Activated naive CD4-positive, alpha-beta T cell treated with anti-CD3 and anti-CD28 coated beads, Interleukin-2, amount 50 U/mL, for 72 hours (primary cell): ENCODE measurements around the gene ASB4. TPM values are rescaled to one million over a fixed set of nuclear protein-coding genes. Genes with fewer than 3 reads are reported as not detected.
"Not testable (repeated sequence)": the region's sequence is repeated elsewhere in the genome, so short reads cannot be mapped to it uniquely, and the experiment has no call there.

Experiments
- ATAC-seq, 2 donors: fragments of 150-1000 bp; cut with Tn5 transposase; 2 replicates each; pipeline ENCODE4 v1.10.0; 2021; ENCODE audit warnings: mild to moderate bottlenecking in 2 of 2, moderate library complexity in 2 of 2
- DNase-seq, 2 donors: peaks; one replicate each; pipeline ENCODE4 v3.0.0; 2021 to 2022; ENCODE audit warnings: low spot score in 2 of 2
- H3K27ac Mint-ChIP-seq, 2 donors: one replicate each; pipeline ENCODE4 v1.8.0; 2022; ENCODE audit warnings: mild to moderate bottlenecking in 2 of 2, mixed read lengths in 2 of 2
- H3K36me3 Mint-ChIP-seq, 2 donors: one replicate each; pipeline ENCODE4 v1.8.0; 2022; ENCODE audit warnings: mixed read lengths in 2 of 2
- H3K9me3 Mint-ChIP-seq, 2 donors: one replicate each; pipeline ENCODE4 v1.8.0; 2022; ENCODE audit warnings: mixed read lengths in 2 of 2
- total RNA-seq, 2 donors: library from RNA; stranded (reverse); gene quantifications; one replicate each; pipeline ENCODE4 v1.2.3, GENCODE V29; 2022

The ASB4 gene
- total RNA-seq = not detected

- H3K36me3 Mint-ChIP-seq = no peaks in the 10 kb centered on the region
- no peak within 1 kb of the TSS for H3K27ac Mint-ChIP-seq
- ATAC-seq (no peak), DNase-seq (no peak)
- H3K9me3 Mint-ChIP-seq = no peaks in the 10 kb centered on the region
Observed at GRCh38 chr7:95485391-95486123, at the start of gene ASB4. ASB4 (plus strand) TSS chr7:95485943; CDS start chr7:95485972, 29 bp downstream.

GRCh38 chr7:95436407-95436806 is 49.3 kb upstream of the ASB4 start:
- DNase-seq (no peak), ATAC-seq (no peak)
- H3K27ac Mint-ChIP-seq = no peak overlapping the region
- H3K36me3 Mint-ChIP-seq = peaks cover 0 to 5% of the 10 kb centered on the region in 2 donors
- no peaks in the 10 kb centered on the region for H3K9me3 Mint-ChIP-seq

GRCh38 chr7:95440394-95441038 is 45.2 kb upstream of the ASB4 start:
- DNase-seq (no peak), ATAC-seq (no peak)
- Mint-ChIP-seq H3K27ac (no peak overlapping the region), H3K9me3 (no peaks in the 10 kb centered on the region), H3K36me3 (no peaks in the 10 kb centered on the region)

- no peak overlapping the region for H3K27ac Mint-ChIP-seq
- no peaks in the 10 kb centered on the region for H3K9me3 Mint-ChIP-seq
- no peak for ATAC-seq
- no peaks in the 10 kb centered on the region for H3K36me3 Mint-ChIP-seq
- no peak for DNase-seq
Observed at GRCh38 chr7:95441042-95441823, 44.5 kb upstream of the ASB4 start.

- no peak overlapping the region for H3K27ac Mint-ChIP-seq
- ATAC-seq (no peak), DNase-seq (no peak)
- no peaks in the 10 kb centered on the region for H3K9me3 Mint-ChIP-seq
- no peaks in the 10 kb centered on the region for H3K36me3 Mint-ChIP-seq
Observed at GRCh38 chr7:95444796-95445195, 40.9 kb upstream of the ASB4 start.

GRCh38 chr7:95446618-95447017 is 39.1 kb upstream of the ASB4 start:
- no peak for DNase-seq
- no peak overlapping the region for H3K27ac Mint-ChIP-seq
- no peaks in the 10 kb centered on the region for H3K36me3 Mint-ChIP-seq
- ATAC-seq = no peak
- no peaks in the 10 kb centered on the region for H3K9me3 Mint-ChIP-seq

- Mint-ChIP-seq H3K27ac (no peak overlapping the region), H3K9me3 (peaks cover 0 to 19% of the 10 kb centered on the region in 2 donors), H3K36me3 (peaks cover 8 to 16% of the 10 kb centered on the region in 2 donors)
- ATAC-seq (no peak), DNase-seq (no peak)
Observed at GRCh38 chr7:95454438-95455045, 31.2 kb upstream of the ASB4 start.

GRCh38 chr7:95457947-95458346 is 27.8 kb upstream of the ASB4 start:
- no peak overlapping the region for H3K27ac Mint-ChIP-seq
- peaks cover 4 to 35% of the 10 kb centered on the region in 2 donors for H3K9me3 Mint-ChIP-seq
- H3K36me3 Mint-ChIP-seq = peaks cover 31 to 34% of the 10 kb centered on the region in 2 donors
- DNase-seq (no peak), ATAC-seq (no peak)

- DNase-seq, H3K27ac Mint-ChIP-seq, ATAC-seq: not testable (repeated sequence)
- H3K36me3 Mint-ChIP-seq = peaks cover 31 to 34% of the 10 kb centered on the region in 2 donors
- peaks cover 4 to 35% of the 10 kb centered on the region in 2 donors for H3K9me3 Mint-ChIP-seq
Observed at GRCh38 chr7:95460653-95461052, 25.1 kb upstream of the ASB4 start.

GRCh38 chr7:95467912-95468607 is 17.7 kb upstream of the ASB4 start:
- DNase-seq (no peak), ATAC-seq (no peak)
- no peaks in the 10 kb centered on the region for H3K9me3 Mint-ChIP-seq
- no peaks in the 10 kb centered on the region for H3K36me3 Mint-ChIP-seq
- H3K27ac Mint-ChIP-seq = no peak overlapping the region

- no peak for ATAC-seq
- Mint-ChIP-seq H3K9me3 (no peaks in the 10 kb centered on the region), H3K27ac (no peak overlapping the region), H3K36me3 (no peaks in the 10 kb centered on the region)
- DNase-seq = no peak
Observed at GRCh38 chr7:95469187-95469586, 16.6 kb upstream of the ASB4 start.

- Mint-ChIP-seq H3K27ac (no peak overlapping the region), H3K9me3 (no peaks in the 10 kb centered on the region), H3K36me3 (no peaks in the 10 kb centered on the region)
- DNase-seq (no peak), ATAC-seq (no peak)
Observed at GRCh38 chr7:95469848-95470247, 15.9 kb upstream of the ASB4 start.

- Mint-ChIP-seq H3K9me3 (no peaks in the 10 kb centered on the region), H3K36me3 (no peaks in the 10 kb centered on the region), H3K27ac (no peak overlapping the region)
- DNase-seq (no peak), ATAC-seq (peak in 1 of 2 donors; percentile 44)
Observed at GRCh38 chr7:95470452-95470851, 15.3 kb upstream of the ASB4 start.

- H3K36me3 Mint-ChIP-seq = no peaks in the 10 kb centered on the region
- H3K9me3 Mint-ChIP-seq = no peaks in the 10 kb centered on the region
- no peak overlapping the region for H3K27ac Mint-ChIP-seq
- DNase-seq (no peak), ATAC-seq (no peak)
Observed at GRCh38 chr7:95471071-95471470, 14.7 kb upstream of the ASB4 start.

GRCh38 chr7:95472581-95473161 is 13.1 kb upstream of the ASB4 start:
- no peak for ATAC-seq
- Mint-ChIP-seq H3K27ac (no peak overlapping the region), H3K36me3 (no peaks in the 10 kb centered on the region)

More at GRCh38 chr7:95472581-95473161, 13.1 kb upstream of the ASB4 start:
- H3K9me3 Mint-ChIP-seq = no peaks in the 10 kb centered on the region
- no peak for DNase-seq
